Endothelial cell of umbilical vein (primary cell): ENCODE data around the gene DLX1. TPM values are rescaled to one million over a fixed set of nuclear protein-coding genes. Genes with fewer than 3 reads are reported as not detected.

ENCODE experiments used
- BruUV-seq: library from RNA; stranded (reverse); fragments of 400-500 nt; replicated peaks from 2 replicates; lab custom pipeline; 2021; lab: Mats Ljungman, UMichigan
- CTCF ChIA-PET: fragments of 300-600, 350-600 bp; sonication (Branson Sonifier 250); formaldehyde crosslinking; loops from one replicate; lab custom pipeline; 2021; ENCODE audit warnings: antibody characterized with exemption, inconsistent platforms; lab: Charles Lee
- POLR2A ChIA-PET: fragments of 300-600, 350-600 bp; sonication (Branson Sonifier 250); formaldehyde crosslinking; loops from one replicate; lab custom pipeline; 2021; ENCODE audit warnings: antibody characterized with exemption, inconsistent platforms; lab: Charles Lee
- DNase-seq: peaks from one replicate; pipeline ENCODE4 v3.0.0-alpha.2; 2011; ENCODE audit warnings: low read depth, low spot score
- FAIRE-seq: peaks from 2 replicates; lab custom pipeline; 2011; peaks lifted over from hg19 to GRCh38; lab: Jason Lieb, UNC
- H2AFZ ChIP-seq: 2 replicates; pipeline ENCODE4 v1.6.0; 2012; ENCODE audit warnings: low read depth, low read length, control low read depth, inconsistent platforms
- H3K27ac ChIP-seq: 2 replicates; pipeline ENCODE4 v1.5.1; 2011; ENCODE audit warnings: low read depth, mild to moderate bottlenecking, control low read depth, low read length, moderate library complexity; ENCODE audit not compliant: insufficient read depth
- H3K27me3 ChIP-seq, 2 experiments: 2 replicates each; pipeline versions ENCODE4 v1.6.0 to v1.6.1; 2011; ENCODE audit warnings: low read length in 2 of 2, mixed read lengths in 1 of 2; ENCODE audit not compliant: control insufficient read depth in 2 of 2, insufficient read depth in 2 of 2
- H3K36me3 ChIP-seq, 2 experiments: 2 replicates in 1 of 2; 3 replicates in 1 of 2; pipeline ENCODE4 v1.5.1; 2011; ENCODE audit warnings: low read length in 2 of 2, mild to moderate bottlenecking in 1 of 2, moderate library complexity in 1 of 2; ENCODE audit not compliant: control insufficient read depth in 2 of 2, insufficient read depth in 2 of 2; ENCODE audit errors: extremely low read depth in 1 of 2
- H3K4me1 ChIP-seq: 3 replicates; pipeline ENCODE4 v1.5.1; 2011; ENCODE audit warnings: mild to moderate bottlenecking, low read length; ENCODE audit not compliant: control insufficient read depth, insufficient read depth; ENCODE audit errors: extremely low read depth
- H3K4me2 ChIP-seq: 2 replicates; pipeline ENCODE4 v1.6.1; 2011; ENCODE audit warnings: low read length, control low read depth, mixed read lengths; ENCODE audit not compliant: insufficient read depth
- H3K4me3 ChIP-seq, 3 experiments: fragments of 200-600 bp in 1 of 3; sonication (generic), shearing (Covaris generic) in 1 of 3; replicated peaks in 1 of 3; 2 replicates each; pipeline ENCODE4 v1.5.1; 2011 to 2016; ENCODE audit warnings: control low read depth in 3 of 3, low read length in 3 of 3, mild to moderate bottlenecking in 2 of 3, inconsistent platforms in 1 of 3, low read depth in 1 of 3, moderate library complexity in 1 of 3; ENCODE audit not compliant: insufficient read depth in 1 of 3
- H3K79me2 ChIP-seq: 2 replicates; pipeline ENCODE4 v1.6.0; 2012; ENCODE audit warnings: low read length, inconsistent platforms; ENCODE audit not compliant: control insufficient read depth, insufficient read depth
- H3K9ac ChIP-seq: replicated peaks from 2 replicates; pipeline ENCODE3; 2011; ENCODE audit warnings: low read length, control low read depth; ENCODE audit not compliant: insufficient read depth; ENCODE audit errors: extremely low read depth
- H3K9me1 ChIP-seq: replicated peaks from 3 replicates; pipeline ENCODE4 v1.6.0; 2011; ENCODE audit warnings: mild to moderate bottlenecking, low read length; ENCODE audit not compliant: control insufficient read depth, insufficient read depth; ENCODE audit errors: extremely low read depth
- H3K9me3 ChIP-seq: replicated peaks from 2 replicates; pipeline ENCODE4 v1.5.1; 2012; ENCODE audit warnings: low read length, inconsistent platforms; ENCODE audit not compliant: control insufficient read depth, insufficient read depth
- H4K20me1 ChIP-seq: replicated peaks from 2 replicates; pipeline ENCODE3; 2011; ENCODE audit warnings: mild to moderate bottlenecking, low read length; ENCODE audit not compliant: control insufficient read depth, insufficient read depth; ENCODE audit errors: extremely low read depth
- CTCF ChIP-seq, 2 donors: IDR thresholded peaks; 1 replicate in 1 of 2; 2 replicates in 1 of 2; pipeline ENCODE4 v1.5.1; 2011; ENCODE audit warnings: low read length in 2 of 2, mild to moderate bottlenecking in 2 of 2, moderate library complexity in 2 of 2, control low read depth in 1 of 2, inconsistent platforms in 1 of 2, low read depth in 1 of 2; ENCODE audit not compliant: insufficient read depth in 1 of 2; ENCODE audit errors: extremely low read depth in 1 of 2
- EZH2 ChIP-seq: IDR thresholded peaks from 2 replicates; pipeline ENCODE4 v1.6.1; 2012; ENCODE audit warnings: borderline replicate concordance, low read depth, mild to moderate bottlenecking, moderate library complexity, low read length, inconsistent platforms; ENCODE audit not compliant: severe bottlenecking
- FOS ChIP-seq: IDR thresholded peaks from 2 replicates; pipeline ENCODE4 v1.6.1; 2011; ENCODE audit warnings: mild to moderate bottlenecking, low read length, moderate library complexity, borderline replicate concordance; ENCODE audit not compliant: insufficient read depth
- GATA2 ChIP-seq: IDR thresholded peaks from 2 replicates; pipeline ENCODE4 v1.7.0; 2011; ENCODE audit warnings: low read depth, mild to moderate bottlenecking, moderate library complexity, mixed read lengths, low read length; ENCODE audit not compliant: insufficient read length, insufficient read depth
- JUN ChIP-seq: IDR thresholded peaks from 2 replicates; pipeline ENCODE4 v1.6.1; 2011; ENCODE audit warnings: borderline replicate concordance, low read depth; ENCODE audit not compliant: insufficient read length, insufficient read depth
- MAX ChIP-seq: IDR thresholded peaks from 2 replicates; pipeline ENCODE4 v1.6.1; 2011; ENCODE audit not compliant: insufficient read depth, insufficient read length
- MYC ChIP-seq: IDR thresholded peaks from one replicate; pipeline ENCODE4 v1.6.1; 2011; ENCODE audit warnings: mild to moderate bottlenecking, low read depth, low read length
- POLR2A ChIP-seq: IDR thresholded peaks from 2 replicates; pipeline ENCODE4 v1.6.1; 2012; ENCODE audit warnings: low read depth, mild to moderate bottlenecking, control low read depth, low read length
- POLR2AphosphoS5 ChIP-seq: IDR thresholded peaks from 2 replicates; pipeline ENCODE4 v1.6.1; 2012; ENCODE audit warnings: low read depth, mild to moderate bottlenecking, control low read depth, low read length, moderate library complexity; ENCODE audit not compliant: insufficient read depth
- dilution Hi-C: fragments of 300-500 bp; cut with MboI; formaldehyde crosslinking; loops from one replicate; pipeline ENCODE4 v1.15.0; 2019; ENCODE audit warnings: low sequenced_read_pairs; ENCODE audit not compliant: extremely low pct_ligation_motif_present
- intact Hi-C: fragments of 100-400 bp; cut with micrococcal nuclease; formaldehyde crosslinking; loops from one replicate; pipeline ENCODE4 v1.10.0; 2022
- polyA plus RNA-seq, 4 experiments: library from polyadenylated mRNA; depleted of rRNA in 3 of 4; stranded (reverse) in 3 of 4; unstranded in 1 of 4; fragments of >200 nt; gene quantifications; 2 replicates each; pipeline versions ENCODE4 v1.2.1 to v1.2.3, GENCODE V29; 2011 to 2012; ENCODE audit warnings: missing spikeins in 1 of 4
- total RNA-seq: library from RNA; stranded (reverse); gene quantifications from 2 replicates; pipeline ENCODE4 v1.2.3, GENCODE V29; 2021

The DLX1 gene
- total and polyA plus RNA-seq, 2 donors (not counting 3 experiments of a cell fraction or from before 2014, with no cell fraction given), result 0.12 TPM; not detected in 1

- DNase-seq (no peak), FAIRE-seq (no peak)
- Histone ChIP-seq H3K27ac (no peak overlapping the region), H3K9me1 (no peaks in the 10 kb centered on the region), H3K9me3 (no peaks in the 10 kb centered on the region), H3K36me3 (no peaks in the 10 kb centered on the region), H4K20me1 (no peaks in the 10 kb centered on the region), H3K4me2 (no peak overlapping the region), H3K79me2 (no peaks in the 10 kb centered on the region), H3K27me3 (no peaks in the 10 kb centered on the region), H3K9ac (no peak overlapping the region), H3K4me3 (no peak overlapping the region), H3K4me1 (no peaks in the 10 kb centered on the region), H2AFZ (no peak overlapping the region)
- TF ChIP-seq GATA2 (no peak), JUN (no peak), CTCF (IDR thresholded peaks at IDR 0.05; ENCODE audit: extremely low read depth in 1 of 2, insufficient read depth in 1 of 2, low read depth in 1 of 2, low read length in 2 of 2) (no peak), FOS (no peak), POLR2AphosphoS5 (no peak), MYC (no peak), POLR2A (no peak), EZH2 (no peak), MAX (no peak)
- intact Hi-C loops, result no loop called here
- no TSS peak for BruUV-seq
- CTCF ChIA-PET, result no interaction called here
- POLR2A ChIA-PET, result no interaction called here
- dilution Hi-C loops, result no loop called here
These were observed 14.4 kb upstream of the DLX1 start for GRCh38 chr2:172070936-172071335.
